A549 (cell line): ENCODE measurements around the gene GRIK4. TPM values are rescaled to one million over a fixed set of nuclear protein-coding genes. Genes with fewer than 3 reads are reported as not detected.

Source experiments
- ATAC-seq, 2 experiments: fragments of 200-7000 bp in 1 of 2; fragments of >200 bp in 1 of 2; cut with Nextera tagmentation in 1 of 2; cut with Tn5 transposase in 1 of 2; 3 replicates each; pipeline versions ENCODE4 v1.8.0 to v1.9.1; 2018 to 2020; ENCODE audit warnings: mild to moderate bottlenecking in 1 of 2, moderate library complexity in 1 of 2
- CTCF ChIA-PET: fragments of 300-600 bp; sonication (Branson Sonifier 250); formaldehyde crosslinking; extraction: SDS; loops from one replicate; lab custom pipeline; 2021; ENCODE audit warnings: antibody characterized with exemption, inconsistent platforms; lab: Yijun Ruan, JAX
- POLR2A ChIA-PET: fragments of 350-600 bp; formaldehyde crosslinking; extraction: SDS; loops from one replicate; lab custom pipeline; 2021; ENCODE audit warnings: antibody characterized with exemption, inconsistent platforms; lab: Yijun Ruan, JAX
- DNase-seq, 2 experiments: peaks; one replicate each; pipeline versions ENCODE4 v3.0.0 to v3.0.0-alpha.2; 2011 to 2016; ENCODE audit warnings: low read depth in 1 of 2, low spot score in 1 of 2
- FAIRE-seq: peaks from 2 replicates; lab custom pipeline; 2011; peaks lifted over from hg19 to GRCh38; lab: Jason Lieb, UNC
- H3K27ac ChIP-seq, 2 experiments: fragments of >200 bp; sonication (Bioruptor Twin); formaldehyde crosslinking; 3 replicates each; pipeline ENCODE4 v1.5.1; 2016 to 2017
- H3K4me1 ChIP-seq: fragments of >200 bp; sonication (Bioruptor Twin); formaldehyde crosslinking; 3 replicates; pipeline ENCODE4 v1.6.1; 2016
- H3K4me2 ChIP-seq: fragments of >200 bp; sonication (Bioruptor Twin); formaldehyde crosslinking; 3 replicates; pipeline ENCODE4 v1.6.1; 2016
- H3K4me3 ChIP-seq: fragments of >200 bp; sonication (Bioruptor Twin); formaldehyde crosslinking; 3 replicates; pipeline ENCODE4 v1.5.1; 2016
- H3K9me3 ChIP-seq: fragments of >200 bp; sonication (Bioruptor Twin); formaldehyde crosslinking; 3 replicates; pipeline ENCODE4 v1.6.1; 2016
- BHLHE40 ChIP-seq: IDR thresholded peaks from 2 replicates; pipeline ENCODE4 v1.6.1; 2012; ENCODE audit warnings: low read depth, low read length, inconsistent platforms
- CBX8 ChIP-seq: fragments of 200-600 bp; sonication (generic); IDR thresholded peaks from 2 replicates; pipeline ENCODE4 v1.6.1; 2016
- CEBPB ChIP-seq, 2 experiments: fragments of >200 bp in 1 of 2; sonication (Bioruptor Twin) in 1 of 2; formaldehyde crosslinking in 1 of 2; IDR thresholded peaks; 2 replicates each; pipeline ENCODE4 v1.6.1; 2012 to 2016
- EHF ChIP-seq: fragments of 250-450 bp; sonication (Bioruptor Pico); IDR thresholded peaks from 2 replicates; pipeline ENCODE4 v1.5.0; 2020; ENCODE audit warnings: mild to moderate bottlenecking
- ELK1 ChIP-seq: fragments of 150-350 bp; IDR thresholded peaks from 2 replicates; pipeline ENCODE4 v1.6.1; 2014; ENCODE audit warnings: low read depth, mild to moderate bottlenecking, low read length
- FOSL2 ChIP-seq, 2 experiments: fragments of 450-650 bp in 1 of 2; fragments of >200 bp in 1 of 2; sonication (Bioruptor Twin) in 1 of 2; formaldehyde crosslinking; IDR thresholded peaks; 2 replicates each; pipeline versions ENCODE4 v1.5.0 to v1.6.1; 2016 to 2020; ENCODE audit warnings: mild to moderate bottlenecking in 1 of 2, moderate library complexity in 1 of 2
- FOXS1 ChIP-seq: fragments of 250-450 bp; sonication (Bioruptor Pico); IDR thresholded peaks from 2 replicates; pipeline ENCODE4 v1.5.0; 2020; ENCODE audit warnings: mild to moderate bottlenecking, moderate library complexity
- GATA3 ChIP-seq: IDR thresholded peaks from 2 replicates; pipeline ENCODE4 v1.6.1; 2012; ENCODE audit warnings: borderline replicate concordance
- HDAC2 ChIP-seq: fragments of 200-600 bp; sonication (generic); IDR thresholded peaks from 2 replicates; pipeline ENCODE4 v1.6.1; 2016
- HEYL ChIP-seq: fragments of 250-450 bp; sonication (Bioruptor Pico); IDR thresholded peaks from 2 replicates; pipeline ENCODE4 v1.8.0; 2021; ENCODE audit warnings: mild to moderate bottlenecking, moderate library complexity
- JUN ChIP-seq, 2 experiments: fragments of >200 bp; sonication (Bioruptor Twin); formaldehyde crosslinking; IDR thresholded peaks; 2 replicates in 1 of 2; 3 replicates in 1 of 2; pipeline ENCODE4 v1.6.1; 2016 to 2017
- JUNB ChIP-seq: fragments of >200 bp; sonication (Bioruptor Twin); formaldehyde crosslinking; IDR thresholded peaks from 2 replicates; pipeline ENCODE4 v1.6.1; 2016
- KDM5A ChIP-seq: fragments of 200-600 bp; sonication (generic); IDR thresholded peaks from 2 replicates; pipeline ENCODE4 v1.6.1; 2016; ENCODE audit warnings: antibody characterized with exemption, mild to moderate bottlenecking
- MAX ChIP-seq: IDR thresholded peaks from 2 replicates; pipeline ENCODE4 v1.6.1; 2012
- MAZ ChIP-seq: fragments of 150-350 bp; IDR thresholded peaks from 2 replicates; pipeline ENCODE4 v1.6.1; 2014; ENCODE audit warnings: antibody characterized with exemption, low read depth, low read length, borderline replicate concordance
- NFE2L2 ChIP-seq: fragments of 150-350 bp; conservative IDR thresholded peaks from 2 replicates; pipeline ENCODE4 v1.6.1; 2014; ENCODE audit warnings: low read length
- PHF8 ChIP-seq: fragments of 200-600 bp; sonication (generic); IDR thresholded peaks from 2 replicates; pipeline ENCODE4 v1.6.1; 2016; ENCODE audit warnings: low read depth, mild to moderate bottlenecking, antibody characterized with exemption, moderate library complexity, borderline replicate concordance
- POLR2A ChIP-seq: IDR thresholded peaks from 2 replicates; pipeline ENCODE4 v1.6.1; 2012; ENCODE audit warnings: mild to moderate bottlenecking, low read length
- POLR2AphosphoS2 ChIP-seq: conservative IDR thresholded peaks from 2 replicates; pipeline ENCODE4 v1.6.1; 2012; ENCODE audit warnings: low read length, improper control_type of control experiment, inconsistent platforms
- RARB ChIP-seq: fragments of 250-450 bp; sonication (Bioruptor Pico); IDR thresholded peaks from 2 replicates; pipeline ENCODE4 v1.8.0; 2021; ENCODE audit warnings: mild to moderate bottlenecking, moderate library complexity
- RCOR1 ChIP-seq: fragments of 150-350 bp; IDR thresholded peaks from 2 replicates; pipeline ENCODE4 v1.6.1; 2014; ENCODE audit warnings: antibody characterized with exemption, low read length, low read depth
- TFCP2L1 ChIP-seq: fragments of 250-450 bp; sonication (Bioruptor Pico); IDR thresholded peaks from 2 replicates; pipeline ENCODE4 v1.5.0; 2021; ENCODE audit warnings: mild to moderate bottlenecking
- USF2 ChIP-seq: fragments of 450-650 bp; IDR thresholded peaks from 2 replicates; pipeline ENCODE4 v1.6.1; 2014; ENCODE audit warnings: antibody characterized with exemption
- WGBS: methylation state at CpG from one replicate; pipeline ENCODE4 v1.1.6; 2017; ENCODE audit errors: missing lambda C conversion rate; 5-methylcytosine and 5-hydroxymethylcytosine counted together
- polyA plus RNA-seq, 4 experiments: library from polyadenylated mRNA; depleted of rRNA in 3 of 4; stranded (reverse); fragments of >200 nt; fragmentation: RNase III in 1 of 4; extraction: RNeasy Plus Mini Kit Qiagen cat#74134 plus additional on column Dnase treatment in 1 of 4; gene quantifications; 2 replicates in 3 of 4; 3 replicates in 1 of 4; pipeline ENCODE4 v1.2.3, GENCODE V29; 2011 to 2017
- TF ChIP-seq, protein P1 (sequence below): fragments of >200 bp; sonication (Bioruptor Twin); formaldehyde crosslinking; IDR thresholded peaks from 2 replicates; pipeline ENCODE4 v1.6.1; 2016

The GRIK4 gene
- polyA plus RNA-seq, 2 of the 4 experiments (the other 2 are of a cell fraction), result 0.01 TPM; not detected in 1

DNA sequence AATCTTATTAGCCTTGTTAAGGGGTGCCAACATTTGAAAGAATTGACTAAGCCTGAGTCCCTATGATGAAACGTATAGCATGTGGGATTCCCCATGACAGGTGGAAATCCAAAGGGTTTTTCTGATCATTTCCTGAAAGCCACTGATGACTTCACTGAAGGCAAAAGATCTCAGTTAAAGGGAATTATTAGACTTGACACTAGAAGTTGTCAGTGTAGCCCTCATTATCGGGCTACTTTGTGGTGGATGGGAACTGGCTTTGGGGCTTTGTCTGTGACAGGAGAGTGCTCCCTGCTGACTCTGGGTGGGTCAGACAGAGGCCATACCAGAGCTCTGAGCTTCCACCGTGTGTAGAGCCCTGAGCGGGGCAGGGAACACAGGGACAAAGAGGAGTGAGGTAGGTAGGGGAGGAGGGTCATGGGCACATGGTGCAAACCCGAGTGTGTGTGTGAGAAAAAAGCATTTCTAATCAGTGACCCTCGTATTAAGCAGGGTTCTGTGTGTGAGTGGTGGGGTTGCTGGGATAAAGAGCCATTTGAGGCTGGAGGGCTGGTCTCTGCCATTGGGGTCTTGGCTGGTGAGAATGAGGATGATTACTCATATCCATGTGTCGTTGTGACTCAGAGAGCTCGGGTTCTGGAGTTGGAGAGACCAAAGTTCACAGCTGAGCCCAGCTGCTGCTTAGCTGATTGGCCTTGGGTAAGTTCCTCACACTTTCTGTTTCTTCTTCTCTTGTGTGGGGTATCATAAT lies 101.1 kb downstream of the GRIK4 start:
- peak; percentile 10 to 49 for DNase-seq
- 30% methylated on average over 7 of the region's 8 CpGs for WGBS
- FAIRE-seq, result no peak

DNA sequence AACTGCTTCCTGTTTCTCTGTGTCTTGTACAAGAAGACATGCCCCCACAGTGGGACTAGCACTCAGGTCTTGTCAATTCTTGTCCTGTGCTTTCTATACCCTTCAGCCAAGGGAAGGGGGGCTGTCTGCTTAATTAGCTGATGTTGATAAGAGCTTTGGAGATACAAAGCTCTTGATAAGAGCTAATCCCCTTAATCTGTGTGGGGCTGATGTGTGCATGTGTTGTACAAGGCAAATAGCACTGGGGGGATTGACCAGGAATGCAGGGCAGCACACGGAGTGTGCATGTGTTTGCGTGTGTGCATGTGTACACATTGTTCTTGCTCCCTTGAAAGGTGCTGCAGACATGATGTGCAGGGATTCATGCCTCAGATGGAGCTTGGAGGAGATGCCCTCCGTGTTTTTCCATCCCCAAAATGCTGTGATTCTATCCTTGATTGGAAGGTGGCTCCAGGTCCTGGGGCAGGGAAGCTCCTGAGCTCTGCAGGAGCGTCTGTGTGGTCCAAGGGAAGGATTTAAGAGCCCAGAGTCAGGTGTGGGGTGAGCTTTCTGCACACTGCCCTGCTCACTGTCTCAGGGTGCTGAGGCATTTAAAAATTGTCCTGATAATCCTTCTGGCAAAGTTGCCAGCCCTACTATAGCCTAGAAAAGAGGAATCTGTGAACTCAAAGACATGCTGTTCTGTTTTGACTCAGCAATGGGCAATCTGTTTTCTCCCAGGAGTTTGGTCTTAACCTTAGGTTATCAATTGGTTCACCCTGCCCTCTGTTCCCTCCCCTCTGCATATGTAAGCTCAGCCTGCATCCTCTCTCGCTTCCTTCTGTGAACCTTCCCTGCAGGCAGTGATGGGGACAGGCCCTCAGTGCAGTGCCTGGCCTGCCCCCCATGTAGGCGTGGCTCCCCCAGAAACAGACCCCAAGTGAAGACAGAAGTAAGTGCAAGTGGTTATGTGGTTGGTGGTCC lies 102.0 kb downstream of the GRIK4 start:
- DNase-seq, result no peak
- no peak for FAIRE-seq
- POLR2A ChIA-PET, result no interaction called here
- peak; percentile 27 to 52; a peak in 2 of 6 replicates for ATAC-seq
- Histone ChIP-seq H3K4me3 (no peak overlapping the region), H3K4me2 (peak overlapping the region; percentile 51), H3K27ac (peak overlapping the region in 1 of 2 experiments; percentile 64; a peak in 3 of 6 replicates), H3K9me3 (peaks cover 9% of the 10 kb centered on the region; the same call in 1 of the 3 replicates), H3K4me1 (peaks cover 16% of the 10 kb centered on the region)
- CTCF ChIA-PET, result no interaction called here
- WGBS, result 60% methylated on average over 5 of the region's 6 CpGs
- TF ChIP-seq NFE2L2 (no peak), JUN (IDR thresholded peaks at IDR 0.05) (no peak), ELK1 (no peak), RARB (no peak), CBX8 (no peak), MAX (no peak), HEYL (CRISPR knock-in tag) (no peak), POLR2A (no peak), USF2 (no peak), FOXS1 (CRISPR knock-in tag) (no peak), CEBPB (IDR thresholded peaks at IDR 0.05) (no peak), RCOR1 (no peak), GATA3 (no peak), MAZ (no peak)
- TF ChIP-seq, protein P1, sequence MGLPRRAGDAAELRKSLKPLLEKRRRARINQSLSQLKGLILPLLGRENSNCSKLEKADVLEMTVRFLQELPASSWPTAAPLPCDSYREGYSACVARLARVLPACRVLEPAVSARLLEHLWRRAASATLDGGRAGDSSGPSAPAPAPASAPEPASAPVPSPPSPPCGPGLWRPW, result no peak
- TF ChIP-seq, all 56 proteins: peak for 0

More for the DNA sequence above, 101.1 kb downstream of the GRIK4 start:
- Histone ChIP-seq H3K9me3 (0 out of 3 replicates have a peak, but pooled peaks cover 5% of the 10 kb centered on the region), H3K4me1 (peaks cover 16% of the 10 kb centered on the region), H3K4me3 (no peak overlapping the region), H3K27ac (peak overlapping the region; percentile 54 to 74; a peak in 5 of 6 replicates), H3K4me2 (peak overlapping the region; percentile 51)
- ChIA-PET POLR2A (no interaction called here), CTCF (no interaction called here)
- ATAC-seq, result peak; percentile 74 to 86
- no peak for TF ChIP-seq POLR2AphosphoS2
- TF ChIP-seq EHF, result no peak
- TF ChIP-seq FOSL2 (IDR thresholded peaks at IDR 0.05), result peak; percentile 35; the same call in 1 of the 2 replicates
- peak; percentile 46; the same call in 1 of the 2 replicates for TF ChIP-seq FOSL2 (CRISPR knock-in tag; IDR thresholded peaks at IDR 0.05)
- no peak for TF ChIP-seq NFE2L2
- no peak for TF ChIP-seq KDM5A
- TF ChIP-seq JUNB, result peak; percentile 36; the same call in 1 of the 2 replicates
- no peak for TF ChIP-seq PHF8
- no peak for TF ChIP-seq TFCP2L1
- no peak for TF ChIP-seq ELK1
- no peak for TF ChIP-seq HDAC2
- no peak for TF ChIP-seq BHLHE40
- no peak for TF ChIP-seq MAX
